Left renal cortex interstitium (tissue), 4 donors: ENCODE results near the gene OR8U1. TPM values are rescaled to one million over a fixed set of nuclear protein-coding genes. Genes with fewer than 3 reads are reported as not detected.
"Not testable (repeated sequence)": the region's sequence is repeated elsewhere in the genome, so short reads cannot be mapped to it uniquely, and the experiment has no call there.

Experiments
- DNase-seq, 4 donors: peaks; one replicate each; pipeline ENCODE4 v3.0.0-alpha.2; 2013; ENCODE audit warnings: low read depth in 4 of 4, low spot score in 2 of 4, missing footprints in 1 of 4
- polyA plus RNA-seq, 4 donors: library from polyadenylated mRNA; unstranded; fragments of 120-200 nt; gene quantifications; one replicate each; pipeline ENCODE4 v1.2.1, GENCODE V29; 2013; ENCODE audit not compliant: insufficient read length in 4 of 4

The OR8U1 gene
- polyA plus RNA-seq: not detected

DNA sequence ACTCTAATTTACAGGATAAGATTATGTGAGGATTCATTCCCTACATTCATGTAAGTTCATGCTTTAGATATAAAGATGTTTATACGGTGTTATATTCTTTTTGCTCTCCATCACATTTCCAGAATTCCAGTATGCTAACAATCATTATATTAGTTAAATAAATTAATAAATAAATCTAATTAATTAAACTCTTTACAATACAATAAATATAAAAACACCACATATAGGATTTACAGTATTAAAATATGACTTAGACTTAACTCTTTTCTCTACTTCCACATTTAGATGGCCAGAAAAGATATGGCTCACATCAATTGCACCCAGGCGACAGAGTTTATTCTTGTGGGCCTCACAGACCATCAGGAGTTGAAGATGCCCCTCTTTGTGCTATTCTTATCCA lies at the start of gene OR8U1:
Gene OR8U1, plus strand, starts transcription at position 301 of the 400 bp plus-strand sequence. Its CDS starts 0 bp downstream, at position 301.
- DNase-seq: no peak

DNA sequence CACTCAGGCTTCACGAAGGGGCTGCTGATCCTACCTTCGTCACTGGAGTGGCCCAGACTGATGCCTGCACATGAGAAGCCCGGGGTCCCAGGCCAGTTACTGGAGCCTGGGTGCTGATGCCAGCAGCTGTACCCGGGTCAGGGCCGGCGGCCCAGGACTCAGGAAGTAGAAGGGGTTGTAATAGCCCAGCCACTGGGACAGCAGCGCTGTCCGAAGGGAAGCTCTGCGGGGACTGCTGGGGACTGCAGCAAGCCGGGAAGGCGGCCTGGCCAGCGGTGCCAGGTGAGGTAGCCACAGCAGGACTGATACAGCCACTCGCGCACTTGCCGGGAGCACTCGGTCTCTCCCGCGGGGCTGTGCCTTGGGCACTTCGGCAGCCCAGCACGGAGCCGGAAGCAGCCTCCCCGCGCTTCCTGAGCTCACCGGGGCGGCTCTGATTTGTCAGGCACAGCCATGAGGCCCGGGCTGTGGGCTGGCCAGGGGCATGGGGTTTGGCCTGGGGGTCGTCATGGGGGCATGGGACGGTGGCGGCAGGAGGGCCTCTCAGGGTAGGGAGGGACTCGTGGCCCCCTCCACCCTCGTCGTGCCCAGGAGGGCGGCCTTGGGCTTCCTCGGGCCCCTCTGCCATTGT lies 43.4 kb upstream of the OR8U1 start:
- DNase-seq: no peak

DNA sequence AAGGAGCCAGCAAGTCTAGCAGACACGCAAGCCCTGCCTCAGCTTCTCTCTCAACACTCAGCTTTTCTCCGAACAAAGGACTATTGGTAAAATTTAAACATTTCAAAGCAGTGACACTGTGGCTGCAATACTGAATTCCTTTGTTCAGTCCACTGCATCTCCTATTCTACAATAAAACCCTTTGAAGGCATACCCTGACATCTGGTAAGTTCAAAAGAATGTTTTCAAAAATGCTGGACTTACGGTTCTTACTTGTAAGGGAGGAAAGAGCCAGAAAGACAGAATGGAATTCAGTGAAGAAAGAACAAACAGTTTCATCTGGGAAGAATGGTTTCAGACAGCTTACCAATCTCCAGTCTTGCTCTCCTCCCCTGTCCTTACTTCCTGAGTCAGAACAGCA lies 42.3 kb upstream of the OR8U1 start:
- no peak for DNase-seq

DNA sequence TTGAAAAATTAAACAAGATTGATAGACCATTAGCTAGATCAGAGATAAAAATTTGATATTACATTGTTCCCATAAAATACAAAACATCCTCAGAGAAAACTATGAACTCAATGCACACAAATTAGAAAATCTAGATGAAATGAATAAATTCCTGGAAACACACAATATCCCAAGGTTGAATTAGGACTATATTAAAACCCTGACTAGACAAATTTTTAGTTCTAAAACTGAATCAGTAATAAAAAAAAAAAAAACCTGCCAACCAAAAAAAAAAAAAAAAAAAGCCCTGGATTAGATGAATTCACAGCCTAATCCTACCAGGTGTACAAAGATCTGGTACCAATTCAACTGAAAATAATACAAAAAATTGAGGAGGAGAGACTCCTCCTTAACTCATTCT lies 35.1 kb upstream of the OR8U1 start:
- no peak for DNase-seq

DNA sequence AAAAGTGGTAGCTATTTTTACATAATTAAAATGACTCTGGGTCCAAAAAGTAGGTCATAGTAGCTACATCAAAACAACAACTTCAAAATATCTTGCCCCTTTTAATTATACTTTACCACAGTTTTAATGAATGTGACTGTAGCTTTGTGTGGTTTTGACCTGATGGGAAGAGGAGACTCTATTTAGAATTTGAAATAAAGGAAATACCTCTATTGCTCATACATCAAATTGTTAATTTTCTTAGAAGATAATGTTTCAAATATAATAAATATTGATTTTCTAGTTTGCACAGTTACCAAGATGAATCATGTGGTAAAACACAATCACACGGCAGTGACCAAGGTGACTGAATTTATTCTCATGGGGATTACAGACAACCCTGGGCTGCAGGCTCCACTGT lies 29.7 kb upstream of the OR8U1 start, which contains the start of gene OR8K1:
Gene OR8K1, plus strand, starts transcription at position 301 of the 400 bp plus-strand sequence. Its CDS starts 0 bp downstream, at position 301.
- no peak for DNase-seq

DNA sequence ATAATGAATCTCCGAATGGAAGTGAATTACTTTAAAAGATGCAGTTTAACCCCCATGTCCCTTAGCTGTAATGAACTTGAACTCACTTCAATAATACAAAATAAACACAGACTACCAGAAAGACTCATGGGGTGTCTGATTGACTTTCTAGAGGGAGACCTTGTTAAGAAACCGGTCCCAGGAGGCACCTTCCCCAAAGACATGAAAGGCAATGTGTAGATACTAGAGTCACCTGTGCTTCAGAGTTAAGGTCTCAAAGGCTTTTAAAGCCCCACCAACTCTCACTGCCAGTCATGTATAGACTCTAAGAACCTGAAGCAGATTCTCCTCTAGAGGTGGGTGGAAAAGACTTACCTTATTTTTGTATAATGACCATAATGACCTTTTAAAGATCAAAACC lies 21.4 kb upstream of the OR8U1 start, which contains the start of gene OR8J1:
Gene OR8J1, plus strand, starts transcription at position 301 of the 400 bp plus-strand sequence. CDS start 5,956 bp downstream, outside the sequence.
- DNase-seq: no peak

DNA sequence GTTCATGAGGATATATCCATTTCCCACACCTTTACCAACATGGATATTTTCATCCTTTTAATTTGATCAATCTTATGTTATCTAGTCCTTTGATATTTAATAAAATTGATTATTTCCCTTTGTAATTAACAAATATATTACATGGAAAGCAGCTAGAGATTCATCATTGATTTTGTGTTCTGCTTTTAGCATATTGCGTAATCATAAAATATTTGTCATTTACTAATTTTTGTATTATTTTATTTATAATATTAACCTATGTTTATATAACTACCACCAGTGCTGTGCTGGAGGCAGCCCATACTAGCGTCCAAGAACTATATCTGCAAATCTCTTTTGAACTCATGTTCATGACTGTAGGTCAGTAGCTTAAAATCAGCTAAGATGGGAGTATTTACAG lies 4.7 kb downstream of the OR8U1 start:
- no peak for DNase-seq

DNA sequence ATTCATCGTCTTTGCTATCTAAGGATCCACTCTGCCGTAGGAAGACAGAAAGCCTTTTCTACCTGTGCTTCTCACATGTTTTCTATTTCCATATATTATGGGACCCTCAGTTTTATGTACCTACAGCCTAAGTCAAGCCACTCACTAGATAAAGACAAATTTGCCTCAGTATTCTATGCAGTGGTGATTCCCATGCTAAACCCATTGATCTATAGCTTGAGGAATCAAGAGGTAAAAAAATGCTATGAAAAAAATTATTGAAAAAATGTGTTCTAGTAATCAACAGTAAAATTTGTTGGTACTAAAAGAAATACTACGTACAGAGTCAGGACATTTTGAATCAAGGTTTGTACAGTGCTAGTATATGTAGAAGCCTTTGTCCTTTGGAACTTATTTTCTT lies 19.0 kb downstream of the OR8U1 start:
- no peak for DNase-seq

DNA sequence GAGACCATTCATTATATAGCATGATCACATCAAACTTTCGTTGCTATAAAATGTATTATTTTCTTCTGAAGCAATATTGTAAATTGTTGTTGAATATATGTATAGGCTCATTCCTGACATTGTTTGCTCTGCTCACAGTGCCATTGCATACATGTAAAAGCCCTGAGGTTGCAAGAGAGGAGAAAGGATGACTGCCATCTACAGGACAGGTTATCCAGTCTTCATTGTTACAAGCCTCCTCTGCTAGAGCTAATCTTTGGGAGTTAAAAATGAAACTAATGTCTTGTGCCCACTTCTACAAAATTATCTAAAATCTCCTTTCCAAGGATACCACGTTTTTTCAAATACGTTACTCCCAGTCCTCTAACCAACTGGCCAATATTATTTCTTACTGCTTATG lies 20.6 kb downstream of the OR8U1 start:
- no peak for DNase-seq

DNA sequence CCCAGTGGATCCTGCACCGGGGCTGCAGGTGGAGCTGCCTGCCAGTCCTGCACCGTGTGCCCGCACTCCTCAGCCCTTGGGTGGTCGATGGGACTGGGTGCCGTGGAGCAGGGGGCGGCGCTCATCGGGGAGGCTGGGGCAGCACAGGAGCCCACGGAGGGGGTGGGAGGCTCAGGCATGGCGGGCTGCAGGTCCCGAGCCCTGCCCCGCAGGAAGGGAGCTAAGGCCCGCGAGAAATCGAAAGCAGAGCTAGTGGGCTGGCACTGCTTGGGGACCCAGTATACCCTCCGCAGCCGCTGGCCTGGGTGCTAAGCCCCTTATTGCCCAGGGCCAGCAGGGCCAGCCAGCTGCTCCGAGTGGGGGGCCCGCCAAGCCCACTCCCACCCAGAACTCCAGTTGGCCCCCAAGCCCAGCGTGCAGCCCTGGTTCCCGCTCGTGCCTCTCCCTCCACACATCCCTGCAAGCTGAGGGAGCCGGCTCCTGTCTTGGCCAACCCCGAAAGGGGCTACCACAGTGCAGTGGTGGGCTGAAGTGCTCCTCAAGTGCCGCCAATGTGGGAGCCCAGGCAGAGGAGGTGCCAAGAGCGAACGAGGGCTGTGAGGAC lies 26.5 kb downstream of the OR8U1 start:
- DNase-seq: not testable (repeated sequence)

DNA sequence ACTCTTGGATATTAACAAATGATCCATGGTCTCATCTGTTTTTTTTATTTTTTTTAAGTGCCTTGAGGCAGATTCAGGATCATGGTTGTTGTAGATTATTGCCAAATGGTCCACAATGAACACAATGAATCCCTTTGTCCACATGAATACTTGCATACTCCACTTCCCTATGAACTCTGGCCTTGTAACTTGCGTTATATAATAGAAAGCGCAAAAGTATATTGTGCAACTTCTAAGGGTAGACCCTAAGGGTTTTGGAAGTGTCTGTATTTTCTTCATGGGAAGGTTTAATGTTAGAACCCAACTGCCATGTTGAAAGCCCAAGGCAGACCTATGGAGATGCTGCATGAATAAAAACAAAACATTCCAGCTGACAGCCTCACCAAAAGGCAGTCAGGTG lies 29.0 kb downstream of the OR8U1 start:
- no peak for DNase-seq

DNA sequence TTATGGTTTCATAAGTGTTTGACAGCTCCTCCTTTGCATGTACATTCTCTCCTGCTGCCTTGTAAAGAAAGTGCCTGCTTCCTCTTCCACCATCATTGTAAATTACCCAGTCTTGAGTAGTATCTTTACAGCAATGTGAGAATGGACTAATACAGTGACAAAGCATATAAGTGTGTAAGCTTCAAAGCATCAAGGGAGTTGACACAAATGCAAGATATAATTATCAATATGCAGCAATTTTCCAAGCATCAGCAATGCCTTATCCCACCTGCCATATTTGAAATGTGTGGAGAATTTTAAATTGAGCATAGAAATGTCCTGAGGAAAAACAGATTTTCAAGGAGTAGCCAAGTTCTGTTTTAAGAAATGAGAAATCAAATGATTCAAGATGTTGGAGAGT lies 35.4 kb downstream of the OR8U1 start:
- DNase-seq: no peak

DNA sequence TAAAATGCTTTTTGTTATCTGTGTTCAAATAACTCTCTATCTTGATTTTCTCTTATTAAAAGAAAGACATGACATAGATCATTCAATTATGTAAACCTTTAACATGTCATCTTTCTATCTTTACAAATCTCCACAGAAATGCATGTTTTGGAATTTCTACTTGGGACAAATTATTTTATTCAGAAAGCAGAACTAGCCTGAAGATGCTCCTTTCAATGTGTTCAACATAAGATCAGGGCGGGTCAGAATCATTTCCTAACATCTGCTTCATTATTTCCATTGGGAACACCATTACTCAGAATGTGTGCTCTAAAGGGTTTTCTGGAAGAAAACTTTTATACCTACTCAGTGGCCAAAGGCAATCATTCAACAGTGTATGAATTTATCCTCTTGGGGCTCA lies 37.0 kb downstream of the OR8U1 start, which contains the start of gene OR5AL1:
Gene OR5AL1, plus strand, starts transcription at position 301 of the 400 bp plus-strand sequence.
- DNase-seq: no peak

Other genes with a start within 250 kb of the OR8U1 start
- not detected for gene OR8J3, start 235.4 kb upstream of the OR8U1 start, polyA plus RNA-seq
- not detected for gene OR8K5, start 215.3 kb upstream of the OR8U1 start, polyA plus RNA-seq
- not detected for gene OR5J2, start 199.0 kb upstream of the OR8U1 start, polyA plus RNA-seq
- gene OR5T2, start 141.4 kb upstream of the OR8U1 start, polyA plus RNA-seq: not detected
- gene OR5T3, start 123.4 kb upstream of the OR8U1 start, polyA plus RNA-seq: not detected
- gene OR5T1, start 101.5 kb upstream of the OR8U1 start, polyA plus RNA-seq: not detected
- not detected for gene OR8H1, start 83.4 kb upstream of the OR8U1 start, polyA plus RNA-seq
- not detected for gene OR8K3, start 60.5 kb upstream of the OR8U1 start, polyA plus RNA-seq
- not detected for gene OR8K1, start 29.6 kb upstream of the OR8U1 start, polyA plus RNA-seq
- not detected for gene OR8J1, start 21.3 kb upstream of the OR8U1 start, polyA plus RNA-seq
- not detected for gene OR5AL1, start 37.1 kb downstream of the OR8U1 start, polyA plus RNA-seq
- gene OR5M3, start 97.7 kb downstream of the OR8U1 start, polyA plus RNA-seq: not detected
- gene OR5M8, start 115.7 kb downstream of the OR8U1 start, polyA plus RNA-seq: not detected
- not detected for gene OR5M11, start 167.6 kb downstream of the OR8U1 start, polyA plus RNA-seq
- gene OR5M10, start 202.1 kb downstream of the OR8U1 start, polyA plus RNA-seq: not detected
- gene OR5M1, start 239.2 kb downstream of the OR8U1 start, polyA plus RNA-seq: not detected